GM12872 (cell line): ENCODE measurements around the gene ZNF606.

Experiments used
- TF ChIP-seq, protein P1 (sequence below): IDR thresholded peaks from 3 replicates; pipeline ENCODE4 v1.5.1; 2011; ENCODE audit warnings: low read depth, mild to moderate bottlenecking, low read length, moderate library complexity; ENCODE audit not compliant: insufficient read depth

The ZNF606 gene

DNA sequence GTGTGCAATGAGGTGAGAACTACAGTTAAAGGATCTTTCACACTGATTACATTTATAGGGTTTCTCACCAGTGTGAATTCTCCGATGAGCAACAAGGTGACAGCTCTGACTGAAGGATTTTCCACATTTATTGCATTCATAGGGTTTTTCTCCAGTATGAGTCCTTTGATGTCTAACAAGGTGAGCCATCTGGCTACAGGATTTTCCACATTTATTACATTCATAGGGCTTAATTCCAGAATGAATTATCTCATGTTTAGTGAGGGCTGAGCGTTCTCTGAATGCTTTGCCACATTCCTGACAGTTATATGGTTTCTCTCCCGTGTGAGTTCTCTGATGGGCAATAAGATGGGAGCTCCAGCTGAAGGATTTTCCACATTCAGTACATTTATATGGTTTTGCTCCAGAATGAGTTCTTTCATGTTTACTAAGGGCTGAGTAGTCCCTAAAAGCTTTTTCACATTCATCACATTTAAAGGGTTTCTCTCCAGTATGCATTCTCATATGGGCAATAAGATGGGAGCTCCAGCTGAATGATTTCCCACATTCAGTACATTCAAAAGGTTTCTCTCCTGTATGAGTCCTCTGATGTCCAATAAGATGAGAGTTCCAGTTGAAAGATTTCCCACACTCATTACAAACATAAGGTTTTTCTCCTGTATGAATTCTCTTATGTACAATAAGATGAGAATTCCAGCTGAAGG, 23.9 kb downstream of the ZNF606 start:
- TF ChIP-seq, protein P1, sequence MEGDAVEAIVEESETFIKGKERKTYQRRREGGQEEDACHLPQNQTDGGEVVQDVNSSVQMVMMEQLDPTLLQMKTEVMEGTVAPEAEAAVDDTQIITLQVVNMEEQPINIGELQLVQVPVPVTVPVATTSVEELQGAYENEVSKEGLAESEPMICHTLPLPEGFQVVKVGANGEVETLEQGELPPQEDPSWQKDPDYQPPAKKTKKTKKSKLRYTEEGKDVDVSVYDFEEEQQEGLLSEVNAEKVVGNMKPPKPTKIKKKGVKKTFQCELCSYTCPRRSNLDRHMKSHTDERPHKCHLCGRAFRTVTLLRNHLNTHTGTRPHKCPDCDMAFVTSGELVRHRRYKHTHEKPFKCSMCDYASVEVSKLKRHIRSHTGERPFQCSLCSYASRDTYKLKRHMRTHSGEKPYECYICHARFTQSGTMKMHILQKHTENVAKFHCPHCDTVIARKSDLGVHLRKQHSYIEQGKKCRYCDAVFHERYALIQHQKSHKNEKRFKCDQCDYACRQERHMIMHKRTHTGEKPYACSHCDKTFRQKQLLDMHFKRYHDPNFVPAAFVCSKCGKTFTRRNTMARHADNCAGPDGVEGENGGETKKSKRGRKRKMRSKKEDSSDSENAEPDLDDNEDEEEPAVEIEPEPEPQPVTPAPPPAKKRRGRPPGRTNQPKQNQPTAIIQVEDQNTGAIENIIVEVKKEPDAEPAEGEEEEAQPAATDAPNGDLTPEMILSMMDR, result no peak

DNA sequence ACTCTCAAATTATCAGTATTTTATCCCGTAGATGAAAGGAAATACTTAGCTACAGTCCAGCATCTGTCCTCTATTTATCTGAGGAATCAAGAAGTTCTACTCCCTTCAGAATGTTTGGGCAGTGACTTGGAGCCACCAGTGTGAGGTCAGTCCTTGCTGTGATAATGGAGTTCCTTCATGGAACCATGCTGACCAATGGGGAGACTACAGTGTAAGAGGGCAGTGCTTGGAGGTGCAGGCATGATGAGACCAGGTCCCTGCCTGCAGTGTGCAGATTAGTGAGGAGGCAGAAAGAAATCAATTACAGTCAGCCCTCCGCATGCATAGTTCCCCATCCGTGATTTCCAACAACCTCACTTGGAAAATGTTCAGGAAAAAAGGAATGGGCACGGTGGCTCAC, 28.2 kb downstream of the ZNF606 start, which contains the start of gene C19orf18:
Gene C19orf18 (minus strand): TSS at position 101 of the 400 bp plus-strand sequence. CDS start 102 bp downstream, outside the sequence.
- TF ChIP-seq, protein P1, result no peak

DNA sequence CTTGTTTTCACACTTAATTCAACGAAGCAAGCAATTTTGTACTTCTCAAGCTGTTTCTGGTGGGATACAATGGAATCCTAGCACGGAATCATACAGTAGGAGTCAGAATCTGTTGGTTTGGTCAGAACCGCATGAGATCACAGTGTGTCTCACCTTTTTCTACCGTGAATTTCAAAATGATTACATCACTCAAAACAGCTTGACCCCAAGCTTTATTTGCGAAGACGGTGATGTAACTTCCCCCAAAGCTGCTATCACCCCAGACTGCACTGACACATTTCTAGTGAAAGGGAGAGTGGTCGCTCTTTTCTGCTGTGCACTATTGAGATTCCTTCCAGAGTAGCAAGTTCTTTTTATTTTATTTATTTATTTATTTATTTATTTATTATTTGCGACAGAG, 37.9 kb downstream of the ZNF606 start:
- TF ChIP-seq, protein P1, result no peak

DNA sequence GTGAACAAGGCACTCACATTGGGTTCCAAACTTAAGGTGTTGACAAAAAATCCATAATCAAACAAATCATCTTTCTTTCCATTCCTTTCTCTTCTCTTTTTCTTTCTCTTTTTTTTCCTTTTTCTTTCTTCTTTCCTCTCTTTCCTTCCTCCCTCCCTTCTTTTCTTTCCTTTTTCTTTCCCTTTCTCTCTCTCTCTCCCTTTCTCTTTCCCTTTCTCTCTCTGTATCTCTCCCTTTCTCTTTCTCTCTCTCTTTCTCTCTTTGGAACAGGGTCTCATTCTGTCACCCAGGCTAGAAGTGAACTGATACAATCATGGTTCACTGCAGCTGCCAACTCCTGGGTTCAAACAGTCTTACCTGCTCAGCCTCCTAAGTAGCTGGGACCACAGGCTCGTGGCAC, 40.8 kb downstream of the ZNF606 start:
- TF ChIP-seq, protein P1, result no peak

DNA sequence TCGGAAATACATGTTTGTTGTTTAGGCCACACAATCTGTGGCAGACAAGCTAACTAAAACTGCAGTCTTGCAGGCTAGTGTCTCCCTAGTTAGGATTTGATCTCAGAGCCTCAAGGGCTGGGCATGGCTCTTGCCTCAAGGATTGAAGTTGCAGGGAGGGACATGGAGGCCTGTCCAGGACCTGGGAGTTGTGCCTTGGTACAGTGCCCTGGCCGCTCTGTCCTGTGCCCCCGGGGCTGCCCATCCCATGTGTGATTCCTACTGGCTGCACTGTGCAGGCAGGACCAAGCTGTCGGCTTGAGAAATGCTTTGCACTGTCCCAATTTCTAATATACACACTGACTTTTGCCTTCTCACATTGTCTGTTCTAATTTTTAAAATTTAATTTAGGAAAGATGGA, 47.6 kb downstream of the ZNF606 start:
- TF ChIP-seq, protein P1, result no peak

DNA sequence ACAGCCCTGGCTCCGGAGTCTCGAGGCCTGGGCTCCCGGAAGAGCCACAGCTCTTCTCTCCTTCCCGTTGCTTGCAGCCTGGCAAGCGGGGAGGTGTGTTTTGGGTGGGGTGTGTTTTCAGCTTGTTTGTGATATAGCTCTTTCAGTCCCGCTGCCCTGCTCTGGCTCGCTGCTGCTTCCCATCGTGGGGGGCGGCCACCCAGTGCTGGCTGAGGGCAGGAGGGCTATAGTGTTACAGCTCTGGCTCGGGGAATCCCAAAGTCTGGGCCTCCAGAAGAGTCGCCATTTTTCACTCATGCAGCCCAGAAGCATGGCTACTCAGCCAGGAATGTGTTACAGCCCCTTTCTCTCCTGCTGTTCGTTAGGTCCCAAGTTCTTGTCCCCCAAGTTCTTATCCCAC, 52.9 kb downstream of the ZNF606 start:
- TF ChIP-seq, protein P1, result no peak

DNA sequence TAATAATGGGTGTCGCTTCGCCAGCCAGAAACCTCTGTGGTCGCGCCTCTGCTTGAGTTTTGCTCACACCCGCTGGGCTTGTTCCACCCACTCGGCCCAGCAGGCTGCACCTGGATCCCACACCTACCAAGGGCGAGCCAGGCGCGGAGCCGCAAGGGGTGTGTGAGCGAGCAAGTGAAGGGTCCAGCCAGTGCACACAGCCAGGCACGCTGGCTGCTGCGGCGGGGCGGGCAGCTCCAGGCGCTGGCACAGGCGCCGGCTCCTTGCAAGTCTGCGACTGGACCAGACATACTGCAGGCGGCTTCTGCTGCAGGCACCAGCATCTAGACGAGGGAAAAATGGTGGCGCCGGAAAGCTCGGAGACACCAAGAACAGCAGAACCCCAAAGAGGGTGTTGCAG, 53.3 kb downstream of the ZNF606 start:
- TF ChIP-seq, protein P1, result no peak
